GM18507 (cell line): Measurements from ENCODE around the gene CDYL2.
"Not testable (repeated sequence)": the region's sequence is repeated elsewhere in the genome, so short reads cannot be mapped to it uniquely, and the experiment has no call there.

Experiments
- DNase-seq: peaks from one replicate; pipeline ENCODE4 v3.0.0; 2011; ENCODE audit warnings: low read depth; ENCODE audit not compliant: insufficient read length; ENCODE audit errors: extremely low spot score
- FAIRE-seq: peaks from 2 replicates; lab custom pipeline; 2011; peaks lifted over from hg19 to GRCh38; lab: Jason Lieb, UNC

The CDYL2 gene

DNA sequence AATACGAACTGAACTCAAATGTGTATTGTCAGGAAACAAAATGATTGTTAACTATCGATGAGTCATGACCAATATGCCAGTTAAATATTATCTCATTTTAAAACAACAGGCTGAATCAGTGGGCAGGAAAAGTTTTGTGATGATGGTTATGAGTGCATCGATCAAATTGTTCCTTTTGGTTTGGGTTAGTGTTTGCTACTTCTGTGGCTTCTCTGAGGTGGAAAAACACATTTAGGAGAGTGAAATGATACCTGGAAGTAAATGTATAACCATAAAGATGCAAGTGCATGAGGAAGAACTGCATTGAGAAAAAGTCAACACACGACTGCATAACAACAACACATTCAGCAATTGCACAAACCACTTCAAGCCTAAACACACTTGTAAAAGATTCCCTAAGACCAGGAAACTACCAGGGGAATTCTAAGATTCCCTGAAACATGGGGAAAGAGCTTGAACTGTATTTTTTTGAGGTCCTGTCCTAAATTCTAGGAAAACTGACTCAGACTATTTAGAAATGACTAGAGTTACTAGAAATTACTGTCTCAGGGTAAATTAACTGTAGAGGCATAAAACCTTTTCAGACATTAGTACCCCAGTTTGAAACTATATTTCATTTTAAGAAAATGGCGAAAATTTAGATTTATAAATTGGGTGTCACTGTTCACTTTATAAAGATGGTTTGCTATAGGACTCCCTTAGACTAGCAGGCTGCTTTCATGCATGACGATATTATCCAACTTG lies 44.8 kb downstream of the CDYL2 start:
- FAIRE-seq (no peak), DNase-seq (no peak)

DNA sequence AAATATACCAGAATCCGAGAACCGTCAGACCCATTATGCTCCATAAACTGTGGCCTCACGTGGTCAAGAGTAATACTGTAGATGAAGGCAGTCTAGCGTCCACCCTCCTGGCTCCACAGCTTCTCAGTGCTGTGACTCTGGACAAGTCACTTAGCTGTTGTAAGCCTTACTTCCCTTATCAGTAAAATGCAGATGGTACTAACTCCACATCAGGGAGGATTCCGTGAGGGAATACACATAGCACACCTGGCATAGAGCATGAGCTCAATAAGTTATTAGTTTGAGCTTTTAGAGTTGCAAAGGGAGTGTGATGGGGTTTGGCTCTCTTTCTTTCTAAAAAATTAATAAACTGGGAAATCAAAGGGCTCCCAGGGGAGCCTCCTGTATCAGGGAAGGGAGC lies 49.9 kb downstream of the CDYL2 start:
- no peak for FAIRE-seq

DNA sequence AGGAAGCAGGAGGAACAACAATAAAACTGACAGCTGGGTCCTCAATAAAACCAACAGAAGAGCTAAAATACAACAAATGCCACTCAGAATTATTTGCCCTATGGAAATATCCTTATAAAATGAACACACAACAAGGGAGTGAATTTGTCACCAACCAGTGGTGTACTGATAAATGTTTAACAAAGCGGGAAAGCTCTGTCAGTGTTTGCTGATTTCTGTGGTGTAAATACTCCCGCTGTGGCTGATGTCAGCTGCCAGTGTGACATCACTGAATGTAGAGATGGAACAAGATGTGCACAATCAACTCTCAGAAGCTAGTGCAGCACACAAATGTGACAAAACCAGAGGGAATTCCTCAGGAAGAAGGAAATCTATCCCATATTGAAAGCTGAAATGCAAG lies 51.9 kb downstream of the CDYL2 start:
- no peak for FAIRE-seq
- no peak for DNase-seq

More for the DNA sequence above, 49.9 kb downstream of the CDYL2 start:
- no peak for DNase-seq

GRCh38 chr16:80751167-80751566 lies 53.2 kb downstream of the CDYL2 start:
- FAIRE-seq, result no peak
- DNase-seq, result no peak

DNA sequence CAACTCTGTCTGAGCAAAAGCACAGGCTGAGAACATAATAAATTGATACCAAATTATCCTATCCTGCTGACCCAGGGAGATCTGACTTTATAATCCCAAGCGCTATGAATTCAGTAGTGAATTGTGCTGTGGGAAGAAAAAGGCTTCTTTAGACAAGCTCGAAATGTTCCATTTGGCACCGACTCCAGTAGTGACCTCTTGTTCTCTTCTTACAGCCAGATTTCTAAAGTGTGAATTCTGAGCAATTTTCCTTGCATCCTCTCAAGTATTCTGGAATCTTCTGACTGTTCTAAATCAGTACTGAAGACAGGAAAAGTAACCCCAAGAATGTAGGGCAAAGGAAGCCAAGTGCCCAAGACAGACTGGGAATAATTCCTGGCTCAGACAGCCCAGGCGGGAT lies 58.2 kb downstream of the CDYL2 start:
- DNase-seq, result no peak
- FAIRE-seq, result no peak

DNA sequence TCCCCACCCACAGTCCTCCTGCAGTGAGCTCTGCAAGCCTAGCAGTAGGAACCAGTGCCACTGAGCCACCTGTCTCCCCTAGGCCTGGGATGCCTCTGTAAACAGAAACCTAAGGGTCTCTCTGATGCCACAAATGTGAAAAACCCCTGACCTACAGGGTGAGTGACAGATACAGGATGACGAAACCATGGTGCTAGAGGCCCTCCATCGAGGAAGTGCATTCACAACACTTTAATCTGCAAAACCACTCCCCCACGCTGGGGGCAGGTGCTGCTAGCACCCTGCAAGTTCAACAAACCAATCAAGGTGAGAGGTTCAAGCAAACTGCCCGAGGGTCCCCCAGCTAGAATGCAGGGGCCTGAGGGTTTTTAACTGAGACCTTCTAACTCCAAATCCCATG lies 59.5 kb downstream of the CDYL2 start:
- FAIRE-seq (no peak), DNase-seq (no peak)

DNA sequence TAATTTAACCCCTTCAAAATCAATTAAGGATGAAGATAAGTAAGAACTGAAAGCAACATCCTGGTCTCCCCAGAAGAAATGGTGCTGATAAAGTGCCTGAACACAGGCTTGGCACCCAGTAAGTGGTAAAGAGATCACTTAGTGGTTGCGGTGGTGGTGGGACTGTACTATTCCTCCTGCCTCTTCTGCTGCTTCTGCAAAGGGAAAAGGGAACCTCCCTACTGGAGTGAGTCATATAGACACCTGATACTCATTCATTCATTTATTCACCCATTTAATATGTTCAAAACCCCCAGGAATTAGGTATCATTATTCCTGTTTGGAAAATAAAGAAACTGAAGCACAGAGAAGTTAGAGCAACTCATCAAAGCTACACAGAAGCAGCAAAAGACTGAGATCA lies 60.6 kb downstream of the CDYL2 start:
- FAIRE-seq, result no peak

DNA sequence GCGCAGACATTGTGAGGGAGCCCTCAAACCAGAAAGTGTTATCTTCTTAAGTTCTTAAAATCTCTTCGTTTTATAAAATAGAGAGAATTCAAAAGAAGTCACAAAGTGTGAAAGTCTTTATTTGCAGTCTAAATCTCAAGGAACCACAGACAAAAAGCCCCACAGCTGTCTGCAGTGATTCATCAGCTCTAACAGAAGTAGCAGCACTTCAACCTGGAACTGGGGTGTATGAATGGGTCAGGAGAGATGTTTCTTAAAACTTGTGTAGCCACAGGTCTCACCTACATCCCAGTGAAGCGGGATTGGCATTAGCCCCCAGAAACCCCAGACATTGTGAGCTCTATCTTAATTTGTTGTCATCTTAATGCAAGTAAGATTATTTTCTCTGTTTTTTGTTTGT lies 61.1 kb downstream of the CDYL2 start:
- no peak for DNase-seq

More for the DNA sequence above, 60.6 kb downstream of the CDYL2 start:
- no peak for DNase-seq

DNA sequence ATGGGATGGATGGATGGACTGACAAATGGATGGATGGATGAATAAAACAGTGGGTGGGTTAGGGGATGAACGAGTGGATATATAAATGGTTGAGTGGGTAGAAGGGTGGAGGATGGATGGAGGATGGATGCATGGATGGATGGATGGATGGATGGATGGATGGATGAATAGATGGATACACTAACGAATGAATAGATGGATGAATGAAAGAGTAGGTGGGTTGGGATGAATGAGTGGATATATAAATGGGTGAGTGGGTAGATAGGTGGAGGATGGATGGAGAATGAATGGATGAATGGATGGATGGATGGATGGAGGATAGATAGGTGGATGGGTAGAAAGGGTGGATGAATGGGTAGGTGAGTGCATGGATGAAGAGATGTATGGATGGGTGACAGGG lies 62.1 kb downstream of the CDYL2 start:
- DNase-seq (no peak), FAIRE-seq (no peak)

More for the DNA sequence above, 61.1 kb downstream of the CDYL2 start:
- FAIRE-seq, result no peak

GRCh38 chr16:80741724-80742123 lies 62.7 kb downstream of the CDYL2 start:
- FAIRE-seq, result no peak
- no peak for DNase-seq

- FAIRE-seq (no peak), DNase-seq (no peak)
These were observed 64.9 kb downstream of the CDYL2 start for GRCh38 chr16:80739523-80739922.

DNA sequence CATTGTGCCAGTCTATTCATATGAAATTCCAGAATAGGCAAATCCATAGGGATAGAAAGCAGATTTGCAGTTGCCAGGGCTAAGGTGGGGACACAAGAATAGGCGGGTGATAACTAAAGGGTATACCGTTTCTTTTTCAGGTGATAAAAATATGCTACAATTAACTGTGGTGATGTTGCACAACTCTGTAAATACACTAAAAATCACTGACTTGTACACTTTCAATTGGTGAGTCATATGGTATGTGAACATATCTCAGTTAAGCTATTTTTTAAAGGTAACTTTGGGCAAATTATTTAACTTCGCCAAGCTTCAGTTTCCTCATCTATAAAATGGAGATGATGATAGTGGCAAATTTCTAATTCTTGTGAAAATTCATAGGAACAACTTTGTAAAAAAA lies 65.9 kb downstream of the CDYL2 start:
- FAIRE-seq (no peak), DNase-seq (no peak)

DNA sequence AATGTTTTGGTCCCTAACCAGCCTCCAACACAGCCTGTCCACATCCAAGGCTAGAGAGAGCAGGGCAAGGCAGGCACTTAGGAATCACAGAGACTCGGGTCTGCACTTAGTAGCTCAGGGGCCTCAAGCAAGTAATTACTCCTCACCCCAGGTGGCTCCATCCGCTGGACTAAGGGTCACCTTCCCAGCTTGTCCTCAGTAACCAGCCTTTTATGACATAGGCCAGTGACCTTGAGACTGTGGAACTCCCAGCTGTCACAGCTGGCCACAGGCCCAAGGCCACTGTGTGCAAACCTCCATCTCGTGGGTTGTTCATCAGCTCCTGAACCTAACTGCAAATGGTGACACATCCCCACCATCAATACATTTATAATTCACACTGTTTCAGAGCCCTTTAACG lies 68.6 kb downstream of the CDYL2 start:
- no peak for FAIRE-seq
- no peak for DNase-seq

GRCh38 chr16:80733407-80733806 lies 71.0 kb downstream of the CDYL2 start:
- no peak for DNase-seq
- FAIRE-seq, result no peak

DNA sequence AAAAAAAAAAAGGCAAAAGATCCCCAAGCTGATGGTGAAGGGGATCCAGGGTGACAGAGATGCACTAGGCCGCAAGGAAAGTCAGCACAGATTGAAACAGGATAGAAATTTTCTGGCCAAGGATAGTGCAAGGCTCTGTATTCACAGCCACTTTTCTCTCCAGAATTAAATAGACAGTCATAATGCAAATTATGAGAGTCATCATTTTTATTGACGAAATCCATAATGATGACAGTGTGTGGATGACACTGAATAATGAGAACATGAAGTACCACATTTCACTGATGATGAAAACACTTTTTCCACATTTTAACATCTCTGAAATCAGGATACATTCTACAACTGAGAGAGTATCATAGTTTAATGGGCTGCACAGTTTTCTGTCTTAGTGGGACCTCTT lies 72.5 kb downstream of the CDYL2 start:
- FAIRE-seq, result no peak
- no peak for DNase-seq

DNA sequence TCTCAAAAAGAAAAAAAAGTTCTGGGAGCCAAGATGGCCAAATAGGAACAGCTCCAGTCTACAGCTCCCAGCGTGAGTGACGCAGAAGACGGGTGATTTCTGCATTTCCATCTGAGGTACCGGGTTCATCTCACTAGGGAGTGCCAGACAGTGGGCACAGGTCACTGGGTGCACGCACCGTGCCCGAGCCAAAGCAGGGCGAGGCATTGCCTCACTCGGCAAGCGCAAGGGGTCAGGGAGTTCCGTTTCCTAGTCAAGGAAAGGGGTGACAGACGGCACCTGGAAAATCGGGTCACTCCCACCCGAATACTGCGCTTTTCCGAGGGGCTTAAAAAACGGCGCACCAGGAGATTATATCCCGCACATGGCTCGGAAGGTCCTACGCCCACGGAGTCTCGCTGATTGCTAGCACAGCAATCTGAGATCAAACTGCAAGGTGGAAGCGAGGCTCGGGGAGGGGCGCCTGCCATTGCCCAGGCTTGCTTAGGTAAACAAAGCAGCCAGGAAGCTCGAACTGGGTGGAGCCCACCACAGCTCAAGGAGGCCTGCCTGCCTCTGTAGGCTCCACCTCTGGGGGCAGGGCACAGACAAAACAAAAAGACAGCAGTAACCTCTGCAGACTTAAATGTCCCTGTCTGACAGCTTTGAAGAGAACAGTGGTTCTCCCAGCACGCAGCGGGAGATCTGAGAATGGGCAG lies 77.2 kb downstream of the CDYL2 start:
- DNase-seq, FAIRE-seq: not testable (repeated sequence)

GRCh38 chr16:80725566-80726162 lies 78.7 kb downstream of the CDYL2 start:
- FAIRE-seq (no peak), DNase-seq (no peak)

DNA sequence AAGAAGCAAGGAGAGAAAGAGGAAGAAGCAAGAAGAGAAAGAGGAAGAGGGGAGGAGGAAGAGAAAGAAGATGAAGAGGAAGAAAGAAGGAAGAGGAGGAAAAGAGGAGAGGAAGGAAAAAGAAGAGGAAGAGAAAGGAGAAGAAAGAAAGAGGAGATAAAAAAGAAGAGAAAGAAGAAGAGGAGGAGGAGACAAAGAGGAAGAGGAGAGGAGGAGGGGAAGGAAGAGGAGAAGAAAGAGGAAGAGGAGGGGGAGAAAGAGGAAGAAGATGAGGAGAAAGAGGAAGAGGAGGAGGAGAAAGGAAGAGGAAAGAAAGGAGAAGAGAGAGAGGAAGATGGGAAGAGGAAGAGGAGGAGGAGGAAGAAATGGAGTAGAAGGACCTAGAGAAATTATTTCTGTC lies 80.4 kb downstream of the CDYL2 start:
- FAIRE-seq (no peak), DNase-seq (no peak)

DNA sequence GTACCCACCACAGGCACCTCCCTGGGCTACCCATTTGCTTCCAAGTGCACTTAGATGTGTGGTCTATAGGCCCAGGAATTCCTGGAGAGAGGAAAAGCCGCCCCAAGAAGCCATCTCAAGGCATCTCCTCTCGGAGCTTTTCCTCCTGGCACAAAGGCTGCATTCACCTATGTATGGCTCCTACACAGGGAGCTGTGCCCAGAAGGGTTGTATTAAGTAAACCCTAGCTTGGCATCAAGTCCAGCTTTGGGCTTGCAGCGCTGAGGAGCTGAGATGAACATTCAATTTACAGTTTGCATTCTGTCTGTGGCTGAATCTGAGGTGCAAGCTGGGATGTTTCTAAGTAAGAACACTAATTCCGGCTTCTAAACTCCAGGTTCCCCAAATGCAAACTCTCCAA lies 81.3 kb downstream of the CDYL2 start:
- FAIRE-seq, result no peak
- DNase-seq, result no peak

DNA sequence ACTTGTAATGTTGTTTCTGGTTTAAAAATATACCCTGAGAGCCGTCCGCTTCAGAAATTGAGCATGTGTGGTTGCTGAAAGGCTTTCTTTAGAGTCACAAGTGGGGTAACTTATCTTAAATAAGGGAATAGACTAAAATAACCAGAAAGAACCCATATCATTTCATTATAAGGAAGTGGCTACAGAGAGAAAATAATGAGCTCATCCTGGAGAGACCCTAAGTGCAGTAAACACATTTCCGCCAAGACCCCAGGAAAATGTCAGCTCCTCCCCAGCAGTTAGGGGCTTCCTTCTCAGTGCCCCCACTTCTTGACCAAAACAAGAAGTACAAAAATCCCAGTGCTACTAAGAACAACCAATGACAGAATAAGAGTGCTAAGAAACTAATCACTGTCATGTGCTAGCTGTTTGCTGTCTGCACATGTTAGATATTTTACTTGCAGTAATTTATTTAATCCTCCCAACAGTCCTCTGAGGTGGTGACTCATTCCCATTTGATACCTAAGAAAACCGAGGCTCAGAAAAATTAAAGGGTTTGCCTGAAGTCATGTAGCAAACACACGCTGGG lies 83.5 kb downstream of the CDYL2 start:
- FAIRE-seq (no peak), DNase-seq (no peak)

DNA sequence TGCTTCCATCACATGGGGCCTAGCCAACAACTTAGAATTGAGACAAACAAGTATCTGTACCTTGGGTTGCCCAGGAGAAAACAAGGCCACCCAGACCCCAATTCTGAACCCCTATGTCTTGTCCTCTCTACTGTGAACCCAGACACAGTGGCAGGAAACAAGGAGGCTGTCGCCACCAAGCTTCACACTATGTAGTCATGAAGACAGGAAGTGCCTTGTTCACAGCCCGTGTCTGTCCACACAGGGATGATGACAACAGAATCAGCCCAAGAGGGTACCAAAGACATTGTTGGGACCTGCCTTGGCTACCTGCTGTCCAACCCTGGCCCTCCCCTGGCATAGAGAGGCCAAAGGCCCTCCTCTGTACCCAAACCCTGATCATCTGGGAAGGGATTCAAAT lies 84.8 kb downstream of the CDYL2 start:
- FAIRE-seq, result no peak
- no peak for DNase-seq
